T-cell (primary cell): ENCODE measurements around the gene ROPN1B. TPM values are rescaled to one million over a fixed set of nuclear protein-coding genes. Genes with fewer than 3 reads are reported as not detected.

Experiments used
- ATAC-seq, 4 experiments: fragments of 200-7000 bp in 3 of 4; fragments of 150-1000 bp in 1 of 4; cut with Tn5 transposase; replicated peaks in 1 of 4; 1 replicate in 3 of 4; 2 replicates in 1 of 4; pipeline ENCODE4 v1.10.0; 2021; ENCODE audit warnings: moderate library complexity in 3 of 4, mild to moderate bottlenecking in 2 of 4, moderate number of reproducible peaks in 1 of 4
- CTCF ChIA-PET, 2 donors: fragments of 300-600 bp; sonication (Branson Sonifier 250); formaldehyde crosslinking; loops; one replicate each; lab custom pipeline; 2022; ENCODE audit warnings: antibody characterized with exemption in 2 of 2; lab: Charles Lee
- POLR2A ChIA-PET, 2 donors: fragments of 300-600 bp; sonication (Branson Sonifier 250); formaldehyde crosslinking; loops; one replicate each; lab custom pipeline; 2022; ENCODE audit warnings: antibody characterized with exemption in 2 of 2; lab: Charles Lee
- DNase-seq, 35 experiments: peaks; one replicate each; pipeline versions ENCODE4 v3.0.0 to v3.0.0-alpha.2; 2013 to 2023
- H3K27ac ChIP-seq: one replicate; pipeline ENCODE4 v1.5.1; 2013; ENCODE audit warnings: low read length
- H3K27me3 ChIP-seq, 2 experiments: replicated peaks in 1 of 2; 1 replicate in 1 of 2; 2 replicates in 1 of 2; pipeline versions ENCODE4 v1.6.1 to v1.7.0; 2013; ENCODE audit warnings: low read length in 1 of 2, mixed read lengths in 1 of 2; ENCODE audit not compliant: control insufficient read depth in 2 of 2, insufficient read depth in 2 of 2; ENCODE audit errors: extremely low read depth in 1 of 2
- H3K36me3 ChIP-seq, 2 donors: 1 replicate in 1 of 2; 2 replicates in 1 of 2; pipeline versions ENCODE4 v1.6.1 to v1.7.0; 2013; ENCODE audit warnings: low read length in 1 of 2; ENCODE audit not compliant: control insufficient read depth in 2 of 2, insufficient read depth in 1 of 2; ENCODE audit errors: extremely low read depth in 1 of 2
- H3K4me1 ChIP-seq, 2 experiments: 1 replicate in 1 of 2; 2 replicates in 1 of 2; pipeline versions ENCODE4 v1.6.1 to v1.7.0; 2013; ENCODE audit warnings: low read length in 2 of 2, mixed read lengths in 1 of 2; ENCODE audit not compliant: insufficient read depth in 2 of 2, control insufficient read depth in 1 of 2; ENCODE audit errors: extremely low read depth in 1 of 2
- H3K4me3 ChIP-seq, 2 donors: 1 replicate in 1 of 2; 2 replicates in 1 of 2; pipeline versions ENCODE4 v1.5.1 to v1.7.0; 2013; ENCODE audit warnings: mild to moderate bottlenecking in 2 of 2, low read length in 1 of 2, moderate library complexity in 1 of 2; ENCODE audit not compliant: control insufficient read depth in 1 of 2; ENCODE audit errors: extremely low read depth in 1 of 2
- H3K9me3 ChIP-seq: 2 replicates; pipeline ENCODE4 v1.7.0; 2013
- H3K27ac Mint-ChIP-seq, 2 donors: one replicate each; pipeline ENCODE4 v1.8.0; 2020 to 2021; ENCODE audit warnings: mild to moderate bottlenecking in 2 of 2, mixed read lengths in 2 of 2
- H3K27me3 Mint-ChIP-seq, 2 donors: one replicate each; pipeline ENCODE4 v1.8.0; 2021 to 2022; ENCODE audit warnings: mixed read lengths in 2 of 2
- H3K36me3 Mint-ChIP-seq: one replicate; pipeline ENCODE4 v1.8.0; 2021; ENCODE audit warnings: mixed read lengths
- H3K4me1 Mint-ChIP-seq, 3 donors: one replicate each; pipeline ENCODE4 v1.8.0; 2020 to 2022; ENCODE audit warnings: mixed read lengths in 3 of 3, mild to moderate bottlenecking in 1 of 3
- H3K4me3 Mint-ChIP-seq, 3 donors: one replicate each; pipeline ENCODE4 v1.8.0; 2020 to 2022; ENCODE audit warnings: mild to moderate bottlenecking in 3 of 3, mixed read lengths in 3 of 3, moderate library complexity in 3 of 3
- H3K9me3 Mint-ChIP-seq, 3 donors: one replicate each; pipeline ENCODE4 v1.8.0; 2020 to 2022; ENCODE audit warnings: mixed read lengths in 3 of 3
- WGBS: methylation state at CpG from one replicate; pipeline ENCODE4 v1.1.5; 2013; ENCODE audit warnings: missing lambda C conversion rate; ENCODE audit not compliant: insufficient coverage; 5-methylcytosine and 5-hydroxymethylcytosine counted together
- total RNA-seq, 35 experiments: library from RNA in 6 of 35; stranded (reverse) in 6 of 35; fragments of 120-200 nt in 1 of 35; gene quantifications; one replicate each; pipeline versions ENCODE4 v1.2.1 to v1.2.4 and lab custom pipeline; 2013 to 2026

Gene ROPN1B
- total RNA-seq, 5 donors from 2014 or later (not counting 1 experiment from before 2014, with no cell fraction given): not detected

GRCh38 chr3:126024049-126024854 lies 55.3 kb downstream of the ROPN1B start:
- Histone ChIP-seq H3K4me1 (peaks cover 0 to 21% of the 10 kb centered on the region in 2 experiments), H3K4me3 (no peak overlapping the region), H3K36me3 (peaks cover 13 to 40% of the 10 kb centered on the region in 2 donors), H3K27me3 (no peaks in the 10 kb centered on the region), H3K27ac (no peak overlapping the region), H3K9me3 (no peaks in the 10 kb centered on the region)
- Mint-ChIP-seq H3K9me3 (peaks cover 4 to 13% (median 4%) of the 10 kb centered on the region in 3 donors), H3K36me3 (peaks cover 70% of the 10 kb centered on the region), H3K27me3 (no peaks in the 10 kb centered on the region), H3K27ac (no peak overlapping the region), H3K4me3 (no peak overlapping the region), H3K4me1 (peaks cover 10 to 13% (median 13%) of the 10 kb centered on the region in 3 donors)
- no peak for ATAC-seq
- POLR2A ChIA-PET: no interaction called here
- CTCF ChIA-PET: interaction anchor here in 1 of 2 donors (0.6 kb wide), 1 partner anchor 499 kb away, joined by 6 read pairs; no protein-coding TSS in a partner anchor
- no peak for DNase-seq
- 91% methylated on average over 9 of the region's 9 CpGs for WGBS

GRCh38 chr3:126025116-126025729 lies 56.2 kb downstream of the ROPN1B start:
- POLR2A ChIA-PET: no interaction called here
- peaks cover 4 to 17% (median 4%) of the 10 kb centered on the region in 3 donors for H3K9me3 Mint-ChIP-seq
- DNase-seq (no peak), ATAC-seq (no peak)
- Histone ChIP-seq H3K36me3 (peaks cover 13 to 40% of the 10 kb centered on the region in 2 donors), H3K4me1 (peaks cover 0 to 21% of the 10 kb centered on the region in 2 experiments), H3K9me3 (no peaks in the 10 kb centered on the region), H3K27me3 (no peaks in the 10 kb centered on the region), H3K4me3 (no peak overlapping the region), H3K27ac (no peak overlapping the region)
- peaks cover 73% of the 10 kb centered on the region for H3K36me3 Mint-ChIP-seq
- H3K27ac Mint-ChIP-seq: peak overlapping the region in 1 of 2 donors; percentile 52
- peaks cover 10 to 13% (median 13%) of the 10 kb centered on the region in 3 donors for H3K4me1 Mint-ChIP-seq
- H3K27me3 Mint-ChIP-seq: no peaks in the 10 kb centered on the region
- no peak overlapping the region for H3K4me3 Mint-ChIP-seq
- CTCF ChIA-PET: no interaction called here
- 91% methylated on average over 10 of the region's 14 CpGs for WGBS

GRCh38 chr3:126025862-126026261 lies 56.9 kb downstream of the ROPN1B start:
- Histone ChIP-seq H3K4me3 (no peak overlapping the region), H3K36me3 (peaks cover 13 to 40% of the 10 kb centered on the region in 2 donors), H3K9me3 (no peaks in the 10 kb centered on the region), H3K27me3 (no peaks in the 10 kb centered on the region), H3K27ac (peak overlapping the region; percentile 18), H3K4me1 (peaks cover 0 to 21% of the 10 kb centered on the region in 2 experiments)
- H3K27me3 Mint-ChIP-seq: no peaks in the 10 kb centered on the region
- H3K36me3 Mint-ChIP-seq: peaks cover 75% of the 10 kb centered on the region
- H3K27ac Mint-ChIP-seq: peak overlapping the region in 1 of 2 donors; percentile 52
- peaks cover 10 to 13% (median 13%) of the 10 kb centered on the region in 3 donors for H3K4me1 Mint-ChIP-seq
- H3K4me3 Mint-ChIP-seq: no peak overlapping the region
- WGBS: 79% methylated on average over 3 of the region's 4 CpGs
- peak in 1 of 4 experiments; percentile 26 for ATAC-seq
- ChIA-PET CTCF (no interaction called here), POLR2A (no interaction called here)
- DNase-seq: no peak
- peaks cover 4 to 17% (median 4%) of the 10 kb centered on the region in 3 donors for H3K9me3 Mint-ChIP-seq

GRCh38 chr3:126026277-126026751 lies 57.3 kb downstream of the ROPN1B start:
- DNase-seq (peak in 2 of 35 experiments; percentile 3 to 27), ATAC-seq (peak in 1 of 4 experiments; percentile 61)
- peaks cover 73% of the 10 kb centered on the region for H3K36me3 Mint-ChIP-seq
- H3K27me3 Mint-ChIP-seq: no peaks in the 10 kb centered on the region
- Histone ChIP-seq H3K9me3 (no peaks in the 10 kb centered on the region), H3K4me1 (peaks cover 0 to 21% of the 10 kb centered on the region in 2 experiments), H3K4me3 (no peak overlapping the region), H3K36me3 (peaks cover 13 to 40% of the 10 kb centered on the region in 2 donors), H3K27me3 (no peaks in the 10 kb centered on the region), H3K27ac (peak overlapping the region; percentile 44)
- 62% methylated on average over 11 of the region's 11 CpGs for WGBS
- H3K9me3 Mint-ChIP-seq: peaks cover 4 to 17% (median 4%) of the 10 kb centered on the region in 3 donors
- no peak overlapping the region for H3K4me3 Mint-ChIP-seq
- H3K4me1 Mint-ChIP-seq: peaks cover 10 to 13% (median 13%) of the 10 kb centered on the region in 3 donors
- POLR2A ChIA-PET: no interaction called here
- H3K27ac Mint-ChIP-seq: peak overlapping the region; percentile 3 to 84
- CTCF ChIA-PET: no interaction called here

GRCh38 chr3:126026761-126027160 lies 57.8 kb downstream of the ROPN1B start:
- Mint-ChIP-seq H3K27me3 (no peaks in the 10 kb centered on the region), H3K9me3 (peaks cover 4 to 17% (median 4%) of the 10 kb centered on the region in 3 donors), H3K36me3 (peaks cover 73% of the 10 kb centered on the region), H3K4me3 (no peak overlapping the region), H3K27ac (peak overlapping the region; percentile 3 to 84), H3K4me1 (peaks cover 10 to 13% (median 13%) of the 10 kb centered on the region in 3 donors)
- Histone ChIP-seq H3K27me3 (no peaks in the 10 kb centered on the region), H3K27ac (peak overlapping the region; percentile 44), H3K4me3 (no peak overlapping the region), H3K36me3 (peaks cover 13 to 40% of the 10 kb centered on the region in 2 donors), H3K9me3 (no peaks in the 10 kb centered on the region), H3K4me1 (peaks cover 0 to 21% of the 10 kb centered on the region in 2 experiments)
- 75% methylated on average over 5 of the region's 6 CpGs for WGBS
- DNase-seq (no peak), ATAC-seq (no peak)
- ChIA-PET CTCF (no interaction called here), POLR2A (no interaction called here)

- no peaks in the 10 kb centered on the region for H3K9me3 ChIP-seq
- DNase-seq (no peak), ATAC-seq (no peak)
- H3K4me1 Mint-ChIP-seq: peaks cover 10 to 13% (median 13%) of the 10 kb centered on the region in 3 donors
- H3K36me3 ChIP-seq: peaks cover 10 to 40% of the 10 kb centered on the region in 2 donors
- no peak overlapping the region for H3K27ac Mint-ChIP-seq
- peaks cover 0 to 21% of the 10 kb centered on the region in 2 experiments for H3K4me1 ChIP-seq
- H3K9me3 Mint-ChIP-seq: peaks cover 4 to 17% (median 4%) of the 10 kb centered on the region in 3 donors
- H3K27me3 ChIP-seq: no peaks in the 10 kb centered on the region
- ChIA-PET POLR2A (no interaction called here), CTCF (no interaction called here)
- peaks cover 76% of the 10 kb centered on the region for H3K36me3 Mint-ChIP-seq
- H3K27me3 Mint-ChIP-seq: no peaks in the 10 kb centered on the region
- H3K4me3 ChIP-seq: peak overlapping the region in 1 of 2 donors; percentile 12
- H3K4me3 Mint-ChIP-seq: no peak overlapping the region
- no peak overlapping the region for H3K27ac ChIP-seq
- 100% methylated on average over 3 of the region's 4 CpGs for whole genome bisulfite sequencing
Observed at GRCh38 chr3:126028096-126028495, 59.1 kb downstream of the ROPN1B start.
